Measurements from ENCODE around the gene SEPSECS. TPM values are rescaled to one million over a fixed set of nuclear protein-coding genes. Genes with fewer than 3 reads are reported as not detected.

SEPSECS gene
- total and polyA plus RNA-seq, 2 of the 13 experiments (the other 11 are each of a cell fraction or from before 2014, with no cell fraction given) = 9.4 to 14.3 TPM

- TF ChIP-seq ZFP41 (CRISPR knock-in tag; IDR thresholded peaks at IDR 0.05; ENCODE audit: borderline replicate concordance) = no peak
- no peak for TF ChIP-seq ZNF33A (CRISPR knock-in tag; IDR thresholded peaks at IDR 0.05; ENCODE audit: borderline replicate concordance)
- TF ChIP-seq ZNF282 (IDR thresholded peaks at IDR 0.05; ENCODE audit: partially characterized antibody) = no peak
- TF ChIP-seq ZNF513 (CRISPR knock-in tag; conservative IDR thresholded peaks at IDR 0.05) = no peak
Observed at GRCh38 chr4:25172961-25173915, 13.0 kb upstream of the SEPSECS start (continued).

- ChIA-PET POLR2A (no interaction called here), CTCF (ENCODE audit: low intra/inter-chr PET ratio, low total read pairs) (no interaction called here)
- no TSS peak for BruUV-seq (replicated peaks)
- DNase-seq (ENCODE audit: low spot score) = no peak
- Histone ChIP-seq H3K27me3 (ENCODE audit: control insufficient read depth in 1 of 2, insufficient read depth in 2 of 2, low read length in 2 of 2) (no peaks in the 10 kb centered on the region), H3K9ac (ENCODE audit: insufficient read depth, low read depth, low read length) (no peak overlapping the region), H3K9me3 (ENCODE audit: low read length) (no peaks in the 10 kb centered on the region), H2AFZ (ENCODE audit: low read length) (no peak overlapping the region), H3K27ac (ENCODE audit: extremely low read length, insufficient read depth, low read length) (no peak overlapping the region), H3K4me3 (replicated peaks in 1 of 3; ENCODE audit: insufficient read depth in 1 of 3, low read depth in 2 of 3, low read length in 3 of 3) (no peak overlapping the region), H3K4me1 (ENCODE audit: insufficient read depth, low read length) (peaks cover 1% of the 10 kb centered on the region; the same call in 1 of the 2 replicates), H3K4me2 (ENCODE audit: low read depth, low read length) (no peak overlapping the region), H3K79me2 (ENCODE audit: insufficient read depth, low read length) (no peaks in the 10 kb centered on the region), H3K36me3 (replicated peaks in 1 of 2; ENCODE audit: control insufficient read depth in 1 of 2, insufficient read depth in 2 of 2, low read length in 2 of 2) (peaks cover 2 to 8% of the 10 kb centered on the region in 2 experiments; a peak in 3 of 5 replicates), H4K20me1 (ENCODE audit: insufficient read depth, low read length) (no peaks in the 10 kb centered on the region)
- no peak for ATAC-seq
- no peak for TF ChIP-seq ZKSCAN1 (IDR thresholded peaks at IDR 0.05; ENCODE audit: low read length)
- TF ChIP-seq ZNF337 (CRISPR knock-in tag; IDR thresholded peaks at IDR 0.05; ENCODE audit: borderline replicate concordance, low read depth) = no peak
- no peak for TF ChIP-seq ATM (IDR thresholded peaks at IDR 0.05; ENCODE audit: borderline replicate concordance)
- TF ChIP-seq HNF4A (CRISPR knock-in tag; IDR thresholded peaks at IDR 0.05) = no peak
- TF ChIP-seq PHF8 (CRISPR knock-in tag; IDR thresholded peaks at IDR 0.05) = no peak
- no peak for TF ChIP-seq NR0B2 (CRISPR knock-in tag; IDR thresholded peaks at IDR 0.05)
- TF ChIP-seq ZBTB38 (CRISPR knock-in tag; IDR thresholded peaks at IDR 0.05) = no peak
- TF ChIP-seq ZNF562 (CRISPR knock-in tag; IDR thresholded peaks at IDR 0.05; ENCODE audit: borderline replicate concordance) = no peak
- no peak for TF ChIP-seq MAX (IDR thresholded peaks at IDR 0.05)
- no peak for TF ChIP-seq CTCF (CRISPR knock-in tag; IDR thresholded peaks at IDR 0.05)
- WGBS (ENCODE audit: low lambda C conversion rate) = 98% methylated on average over 11 of the region's 11 CpGs
- intact Hi-C loops (cut with micrococcal nuclease; ENCODE audit: unreplicated experiment) = no loop called here
- no peak for FAIRE-seq
- in situ Hi-C loops (cut with HindIII; ENCODE audit: extremely low pct_ligation_motif_present, low pct_unique_long_range_greater_than_20kb) = no loop called here
Observed at GRCh38 chr4:25171201-25171865, 11.1 kb upstream of the SEPSECS start.
